NB4 (cell line): ENCODE results near the gene TAB2.

ENCODE experiments used
- DNase-seq: peaks from one replicate; pipeline ENCODE4 v3.0.0; 2010; ENCODE audit warnings: low read depth
- H3K4me3 ChIP-seq: one replicate; pipeline ENCODE4 v1.5.1; 2011; ENCODE audit warnings: mild to moderate bottlenecking, low read depth, low read length, moderate library complexity
- MYC ChIP-seq: IDR thresholded peaks from 2 replicates; pipeline ENCODE4 v1.6.1; 2011; ENCODE audit warnings: low read depth, low read length
- POLR2A ChIP-seq: IDR thresholded peaks from 2 replicates; pipeline ENCODE4 v1.6.1; 2011; ENCODE audit warnings: mild to moderate bottlenecking; ENCODE audit not compliant: insufficient read length; ENCODE audit errors: extremely low read depth
- TF ChIP-seq, protein P1 (sequence below): IDR thresholded peaks from one replicate; pipeline ENCODE4 v1.5.1; 2012; ENCODE audit warnings: low read depth, low read length
- TF ChIP-seq, protein P2 (sequence below): IDR thresholded peaks from 2 replicates; pipeline ENCODE4 v1.6.1; 2011; ENCODE audit warnings: low read depth, low read length

Gene TAB2

DNA sequence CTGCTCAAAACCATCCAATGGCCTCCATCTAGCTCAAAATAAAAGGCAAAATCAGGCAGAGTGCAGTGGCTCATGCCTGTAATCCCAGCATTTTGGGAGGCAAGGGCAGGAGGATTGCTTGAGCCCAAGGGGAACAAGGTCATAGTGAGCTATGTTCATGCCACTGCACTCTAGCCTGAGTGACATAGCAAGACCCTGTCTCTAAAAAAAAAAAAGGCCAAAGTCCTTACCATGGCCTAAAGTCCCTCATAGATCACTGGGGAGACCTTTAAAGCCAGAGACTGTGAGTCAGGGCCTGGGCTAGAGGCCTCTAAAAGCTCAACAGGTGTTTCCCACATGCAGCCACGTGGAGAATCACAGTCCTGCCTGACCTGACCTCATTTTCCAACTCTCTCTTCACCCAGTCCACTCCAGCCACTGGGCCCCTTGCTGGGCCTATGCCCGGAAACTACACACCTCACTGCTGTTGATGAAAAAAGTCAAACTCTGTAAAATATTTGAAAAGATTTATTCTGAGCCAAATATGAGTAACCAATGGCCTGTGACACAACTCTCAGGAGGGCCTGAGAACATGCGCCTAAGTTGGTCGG, 28.2 kb upstream of the TAB2 start:
- no peak for DNase-seq
- TF ChIP-seq MYC (no peak), POLR2A (no peak)
- TF ChIP-seq, protein P1, sequence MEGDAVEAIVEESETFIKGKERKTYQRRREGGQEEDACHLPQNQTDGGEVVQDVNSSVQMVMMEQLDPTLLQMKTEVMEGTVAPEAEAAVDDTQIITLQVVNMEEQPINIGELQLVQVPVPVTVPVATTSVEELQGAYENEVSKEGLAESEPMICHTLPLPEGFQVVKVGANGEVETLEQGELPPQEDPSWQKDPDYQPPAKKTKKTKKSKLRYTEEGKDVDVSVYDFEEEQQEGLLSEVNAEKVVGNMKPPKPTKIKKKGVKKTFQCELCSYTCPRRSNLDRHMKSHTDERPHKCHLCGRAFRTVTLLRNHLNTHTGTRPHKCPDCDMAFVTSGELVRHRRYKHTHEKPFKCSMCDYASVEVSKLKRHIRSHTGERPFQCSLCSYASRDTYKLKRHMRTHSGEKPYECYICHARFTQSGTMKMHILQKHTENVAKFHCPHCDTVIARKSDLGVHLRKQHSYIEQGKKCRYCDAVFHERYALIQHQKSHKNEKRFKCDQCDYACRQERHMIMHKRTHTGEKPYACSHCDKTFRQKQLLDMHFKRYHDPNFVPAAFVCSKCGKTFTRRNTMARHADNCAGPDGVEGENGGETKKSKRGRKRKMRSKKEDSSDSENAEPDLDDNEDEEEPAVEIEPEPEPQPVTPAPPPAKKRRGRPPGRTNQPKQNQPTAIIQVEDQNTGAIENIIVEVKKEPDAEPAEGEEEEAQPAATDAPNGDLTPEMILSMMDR: no peak

DNA sequence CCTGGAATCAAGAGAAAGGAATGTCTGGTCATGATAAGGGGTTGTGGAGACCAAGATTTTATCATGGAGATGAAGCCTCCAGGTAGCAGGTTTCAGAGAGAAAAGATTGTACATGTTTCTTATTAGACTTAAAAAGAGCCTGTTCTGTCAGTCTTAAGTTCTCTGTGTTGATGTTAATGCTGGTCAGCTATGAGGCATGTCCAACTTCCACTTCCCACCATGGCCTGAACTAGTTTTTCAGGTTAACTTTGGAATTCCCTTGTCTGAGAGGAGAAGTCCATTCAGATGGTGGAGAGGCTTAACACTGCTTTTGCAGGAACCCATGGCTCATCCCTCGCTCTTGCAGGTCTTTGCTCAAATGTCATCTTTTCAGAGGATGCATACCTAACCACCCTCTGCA, 27.5 kb upstream of the TAB2 start:
- TF ChIP-seq MYC: no peak
- no peak for TF ChIP-seq POLR2A
- TF ChIP-seq, protein P2, sequence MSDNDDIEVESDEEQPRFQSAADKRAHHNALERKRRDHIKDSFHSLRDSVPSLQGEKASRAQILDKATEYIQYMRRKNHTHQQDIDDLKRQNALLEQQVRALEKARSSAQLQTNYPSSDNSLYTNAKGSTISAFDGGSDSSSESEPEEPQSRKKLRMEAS: no peak
- TF ChIP-seq, protein P1: no peak
- H3K4me3 ChIP-seq: no peak overlapping the region
- no peak for DNase-seq

More for the DNA sequence above, 28.2 kb upstream of the TAB2 start:
- no peak overlapping the region for H3K4me3 ChIP-seq

DNA sequence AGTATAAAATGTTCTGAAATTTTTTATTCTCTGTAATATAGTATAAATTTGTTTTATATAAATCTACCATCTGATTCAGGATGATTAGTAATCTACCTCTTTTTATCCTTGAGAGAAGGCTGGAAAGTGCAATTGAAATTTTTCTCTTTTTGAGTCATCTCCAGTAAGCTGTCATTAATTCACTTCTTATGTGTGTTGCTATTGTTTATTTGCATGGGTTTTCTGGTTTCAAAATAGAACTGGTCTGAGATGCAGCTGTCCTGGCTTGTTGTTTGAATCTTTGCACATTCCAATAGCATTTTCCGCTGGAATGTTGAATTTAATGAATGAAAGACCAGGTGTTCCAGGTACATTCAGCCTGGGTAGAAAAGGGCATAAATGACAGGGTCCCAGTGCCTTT, 24.3 kb upstream of the TAB2 start:
- no peak overlapping the region for H3K4me3 ChIP-seq
- no peak for DNase-seq
- TF ChIP-seq, protein P2: no peak
- TF ChIP-seq, protein P1: no peak
- TF ChIP-seq MYC: no peak
- no peak for TF ChIP-seq POLR2A

DNA sequence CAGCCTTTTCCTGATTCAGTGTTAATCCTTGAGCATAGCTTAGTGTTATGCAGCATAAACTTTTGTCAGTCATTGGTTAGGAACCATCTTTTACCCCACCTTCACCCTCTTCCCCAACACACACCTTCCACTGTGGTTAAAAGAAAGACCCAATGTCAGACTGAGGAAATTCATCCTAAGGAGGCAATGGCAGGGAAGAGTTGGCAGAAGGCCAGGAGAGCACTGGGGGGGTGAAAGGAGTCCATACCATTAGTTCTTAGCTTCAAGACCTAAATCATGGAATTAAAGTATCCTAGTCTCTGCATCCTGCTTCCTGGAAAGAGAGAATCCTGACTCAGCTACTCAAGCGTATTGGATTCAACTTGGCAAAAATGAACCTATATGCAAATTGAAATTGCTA, 16.9 kb upstream of the TAB2 start:
- TF ChIP-seq, protein P2: no peak
- TF ChIP-seq POLR2A: no peak
- TF ChIP-seq, protein P1: no peak
- TF ChIP-seq MYC: no peak
- H3K4me3 ChIP-seq: no peak overlapping the region
- no peak for DNase-seq

DNA sequence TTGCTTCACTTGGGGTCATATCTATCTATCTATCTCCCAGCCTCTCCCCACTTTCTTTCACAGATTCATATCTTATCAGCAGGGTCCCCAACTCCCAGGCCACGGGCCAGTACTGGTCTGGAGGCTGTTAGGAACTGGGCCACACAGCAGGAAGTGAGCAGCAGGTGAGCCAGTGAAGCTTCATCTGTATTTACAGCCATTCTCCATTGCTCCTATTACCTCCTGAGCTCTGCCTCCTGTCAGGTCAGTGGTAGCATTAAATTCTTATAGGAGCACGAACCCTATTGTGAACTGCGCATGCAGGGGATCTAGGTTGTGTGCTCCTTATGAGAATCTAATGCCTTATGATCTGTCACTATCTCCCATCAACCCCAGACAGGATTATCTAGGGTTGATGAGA, 14.8 kb upstream of the TAB2 start:
- H3K4me3 ChIP-seq: no peak overlapping the region
- TF ChIP-seq, protein P1: no peak
- TF ChIP-seq POLR2A (no peak), MYC (no peak)
- TF ChIP-seq, protein P2: no peak
- DNase-seq: no peak

DNA sequence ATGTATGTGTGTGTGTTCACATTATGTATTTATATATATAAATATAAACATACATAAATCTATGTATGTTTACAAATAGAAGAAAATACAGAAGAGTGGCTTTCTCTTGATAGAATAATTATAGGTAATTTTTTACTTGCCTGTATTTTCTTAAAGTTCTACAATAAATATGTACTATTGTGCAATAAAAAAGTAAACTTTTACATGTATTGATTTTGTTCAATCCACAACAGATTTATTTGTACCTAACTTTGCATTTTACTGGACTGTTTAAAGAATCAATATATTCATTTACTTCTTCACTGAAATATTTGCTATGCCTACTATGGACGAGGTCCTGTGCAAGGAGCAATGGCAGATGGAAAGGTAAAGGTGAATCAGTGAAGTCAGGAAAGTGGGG, 14.0 kb upstream of the TAB2 start:
- DNase-seq: no peak
- no peak for TF ChIP-seq MYC
- TF ChIP-seq POLR2A: no peak
- TF ChIP-seq, protein P1: no peak
- TF ChIP-seq, protein P2: no peak
- no peak overlapping the region for H3K4me3 ChIP-seq
